HG03066 (cell line): ENCODE results near the gene RIOX2.
"Not testable (repeated sequence)": the region's sequence is repeated elsewhere in the genome, so short reads cannot be mapped to it uniquely, and the experiment has no call there.

Experiments used
- ATAC-seq: cut with Tn5 transposase; IDR thresholded peaks from one replicate; pipeline ENCODE4 v1.9.1; 2021; ENCODE audit warnings: low read depth; ENCODE audit not compliant: unreplicated experiment

Gene RIOX2

DNA sequence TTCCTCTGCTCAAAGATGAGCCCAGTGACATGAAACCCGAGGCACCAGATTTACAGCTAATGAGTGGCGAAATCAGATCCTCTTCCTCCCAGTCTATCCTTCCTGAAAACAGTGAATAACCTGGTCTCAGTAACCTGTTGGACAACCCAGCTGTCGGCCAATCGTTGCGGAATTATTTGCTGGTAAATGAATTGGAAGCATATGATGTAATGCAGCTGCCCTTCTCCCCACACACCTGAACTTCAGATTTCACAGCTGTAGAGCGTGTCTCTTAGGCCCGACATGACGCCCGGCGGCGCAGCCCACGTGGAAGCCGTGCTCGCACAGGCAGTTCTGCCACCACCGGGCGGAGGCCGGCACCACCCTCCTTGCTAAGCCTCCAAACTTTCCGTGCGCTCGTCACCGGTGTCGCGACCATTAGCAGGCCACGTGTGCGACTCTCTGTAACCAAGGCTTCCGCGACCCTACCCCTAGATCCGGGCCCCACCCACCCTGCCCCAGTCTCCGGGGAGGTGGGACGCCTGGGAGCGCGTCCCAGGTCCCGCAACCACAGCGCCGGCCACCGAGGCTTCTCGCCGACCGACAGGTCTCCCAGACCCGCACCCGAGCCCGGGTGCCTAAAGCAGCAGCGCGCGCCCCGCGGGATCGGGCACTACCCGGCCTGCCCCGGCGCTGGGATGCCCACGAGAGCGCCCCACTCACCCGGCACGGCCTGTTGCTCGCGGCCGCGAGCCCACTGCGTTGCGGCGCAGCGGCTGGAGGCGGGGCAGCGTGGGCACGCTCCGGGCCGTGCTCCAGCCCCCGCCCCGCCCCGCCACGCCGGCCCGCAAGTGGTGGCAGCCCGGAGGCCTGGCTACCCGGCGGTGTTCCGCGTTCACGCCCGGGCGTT is at the start of gene RIOX2:
Gene RIOX2 (minus strand): TSS at position 753 of the 889 bp plus-strand sequence. CDS start 4,838 bp downstream, outside the sequence.
- ATAC-seq, result peak; percentile 84

DNA sequence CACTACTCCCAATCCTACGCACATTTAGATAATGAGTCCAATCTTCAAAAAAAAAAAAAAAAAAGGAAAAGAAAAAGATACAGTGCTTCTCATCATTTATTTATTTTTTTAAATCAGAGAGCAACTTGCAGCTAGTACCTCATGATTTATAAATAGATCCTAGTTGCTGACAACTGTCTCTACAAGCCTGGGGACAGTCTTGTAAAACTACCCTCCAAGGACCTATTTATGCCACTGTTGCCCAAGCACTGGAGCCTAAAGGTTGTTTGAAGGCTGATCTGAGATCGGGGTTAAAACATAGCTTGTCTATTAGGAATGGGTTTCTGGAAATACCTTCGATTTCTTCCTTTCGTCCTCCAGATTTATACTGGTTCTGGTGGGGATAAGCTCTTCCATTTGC is 48.2 kb upstream of the RIOX2 start:
- no peak for ATAC-seq

GRCh38 chr3:98018301-98018700 is 46.1 kb upstream of the RIOX2 start:
- ATAC-seq, result no peak

DNA sequence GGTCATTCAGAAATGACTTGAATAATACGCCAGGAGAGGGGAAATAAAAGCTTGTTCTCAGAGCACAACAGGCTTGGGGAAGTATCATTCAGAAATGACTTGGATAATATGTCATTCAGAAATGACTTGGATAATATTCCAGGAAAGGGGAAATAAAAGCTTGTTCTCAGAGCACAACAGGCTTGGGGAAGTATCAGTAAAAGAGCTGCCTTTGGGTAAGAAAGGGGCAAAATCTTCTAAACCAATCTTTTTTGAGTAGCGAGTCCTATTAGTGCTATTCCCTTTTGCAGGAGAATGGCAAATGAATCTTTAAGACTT is 42.0 kb upstream of the RIOX2 start:
- no peak for ATAC-seq

- no peak for ATAC-seq
These were observed 41.4 kb upstream of the RIOX2 start for GRCh38 chr3:98013411-98014267.

DNA sequence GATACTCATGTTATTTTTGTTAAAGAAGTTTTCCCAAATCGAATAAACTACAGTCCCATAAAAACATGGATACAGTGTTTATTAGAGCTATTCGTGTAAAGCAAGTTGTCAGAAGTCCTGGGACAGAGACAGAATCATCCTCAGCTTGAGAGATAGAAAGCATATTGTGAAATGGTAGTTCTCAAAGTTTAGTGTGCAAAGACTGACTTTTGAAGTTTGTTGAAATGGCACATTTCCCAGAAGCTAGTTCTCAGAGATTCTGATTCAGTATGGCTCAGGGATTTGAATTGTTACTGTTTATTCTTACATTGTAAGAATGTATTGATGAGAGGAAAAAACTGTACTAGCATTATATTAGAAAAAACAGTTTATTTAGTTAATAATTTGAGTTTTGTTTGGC is 40.7 kb upstream of the RIOX2 start:
- no peak for ATAC-seq

- ATAC-seq, result not testable (repeated sequence)
These were observed 38.7 kb upstream of the RIOX2 start for GRCh38 chr3:98010883-98011449.

GRCh38 chr3:98010194-98010882 is 38.1 kb upstream of the RIOX2 start:
- ATAC-seq, result no peak

DNA sequence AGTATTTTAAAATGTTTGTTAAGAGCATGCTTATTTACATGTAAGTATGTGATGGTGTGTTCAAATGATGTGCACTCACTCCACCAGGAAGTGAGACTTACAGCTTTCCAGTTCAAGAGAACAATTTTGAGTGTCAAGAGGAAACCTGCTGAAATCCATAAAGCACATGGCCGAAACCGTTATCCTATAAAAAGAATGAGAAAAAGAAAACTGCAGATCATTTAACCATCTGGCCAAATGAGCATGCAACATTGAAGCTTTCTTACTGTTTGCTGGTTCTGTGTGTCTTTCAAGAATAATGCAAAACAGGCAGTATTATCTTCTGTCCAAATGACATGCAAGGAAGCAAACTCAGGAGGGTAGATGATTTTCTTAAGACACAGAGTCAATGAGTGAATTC is 36.6 kb upstream of the RIOX2 start:
- ATAC-seq, result no peak

DNA sequence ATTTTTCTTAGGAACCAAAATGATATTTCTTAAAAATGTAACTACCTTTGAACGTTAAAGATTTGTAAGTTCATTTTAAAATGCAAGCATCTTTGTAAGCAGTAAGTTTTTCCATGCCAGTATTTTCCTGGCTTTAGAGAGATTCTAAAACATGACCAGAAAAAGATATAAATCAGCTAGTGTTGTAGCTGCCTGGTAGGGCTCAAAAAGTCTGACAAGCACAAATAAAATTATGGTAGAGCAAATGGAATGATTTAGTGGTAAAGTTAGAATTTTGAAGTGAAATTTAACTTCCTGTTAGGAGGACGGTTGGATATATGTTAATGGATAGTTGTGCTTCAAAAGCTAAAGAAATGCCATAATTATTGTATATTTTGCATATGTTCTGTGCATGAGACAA is 33.2 kb upstream of the RIOX2 start:
- no peak for ATAC-seq

DNA sequence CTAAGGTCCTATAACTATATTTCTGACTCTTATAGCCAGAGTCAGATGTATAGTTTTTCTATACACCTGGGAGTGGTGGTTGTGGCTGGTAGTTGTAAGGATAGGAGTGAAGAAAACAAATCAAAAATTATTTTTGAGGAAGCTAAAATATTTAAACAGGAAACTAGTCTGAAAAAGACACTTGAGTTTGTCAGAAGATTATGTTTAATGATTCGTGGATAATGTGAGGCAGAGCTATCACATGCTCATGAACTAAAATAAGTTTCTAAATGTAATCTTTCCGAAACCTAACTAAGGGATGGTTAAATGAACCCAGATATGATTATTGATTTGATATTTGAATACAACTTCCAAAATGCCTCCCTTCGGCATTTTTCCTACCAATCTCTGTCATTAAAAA is 32.5 kb upstream of the RIOX2 start:
- ATAC-seq, result no peak

GRCh38 chr3:98003306-98003969 is 31.2 kb upstream of the RIOX2 start:
- no peak for ATAC-seq

DNA sequence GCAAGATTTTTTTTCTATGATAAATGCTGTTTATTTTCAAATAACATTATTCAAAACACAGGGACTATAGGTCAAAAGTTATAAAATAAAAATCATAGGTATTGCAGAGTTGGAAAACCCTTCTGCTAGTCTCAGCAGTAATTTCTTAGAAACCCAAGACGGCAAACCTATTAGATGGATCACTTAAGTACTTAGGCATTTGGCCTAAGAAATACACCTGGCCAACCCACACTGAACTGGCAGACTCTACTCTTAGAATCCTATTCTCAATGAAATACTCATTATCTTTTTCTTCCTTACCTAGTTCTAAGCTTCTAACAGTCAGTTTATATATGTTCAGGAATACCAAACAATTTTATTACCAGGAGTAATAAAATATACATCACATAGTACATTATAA is 30.5 kb upstream of the RIOX2 start:
- ATAC-seq, result no peak

- ATAC-seq, result no peak
These were observed 27.8 kb upstream of the RIOX2 start for GRCh38 chr3:97999994-98000393.

GRCh38 chr3:97999103-97999502 is 26.9 kb upstream of the RIOX2 start:
- ATAC-seq, result no peak

DNA sequence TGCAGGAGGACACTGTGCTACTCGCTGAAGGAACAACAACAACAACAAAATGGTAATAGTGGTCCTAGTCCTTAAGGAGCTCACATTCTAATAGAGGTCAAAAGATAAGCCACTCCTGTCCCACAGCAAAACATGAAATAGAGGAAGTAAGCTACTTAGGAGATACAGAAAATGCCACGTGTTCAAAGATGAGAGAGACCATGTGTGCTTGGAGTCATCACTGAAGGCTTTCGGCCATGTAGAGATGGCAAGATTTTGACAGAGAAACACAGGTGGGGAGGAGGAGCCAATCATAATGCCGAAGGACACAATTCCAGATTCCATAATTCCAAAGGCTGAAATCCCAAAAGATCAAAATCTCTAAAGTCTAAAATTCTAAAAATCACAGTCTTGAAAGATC is 24.8 kb upstream of the RIOX2 start:
- no peak for ATAC-seq

DNA sequence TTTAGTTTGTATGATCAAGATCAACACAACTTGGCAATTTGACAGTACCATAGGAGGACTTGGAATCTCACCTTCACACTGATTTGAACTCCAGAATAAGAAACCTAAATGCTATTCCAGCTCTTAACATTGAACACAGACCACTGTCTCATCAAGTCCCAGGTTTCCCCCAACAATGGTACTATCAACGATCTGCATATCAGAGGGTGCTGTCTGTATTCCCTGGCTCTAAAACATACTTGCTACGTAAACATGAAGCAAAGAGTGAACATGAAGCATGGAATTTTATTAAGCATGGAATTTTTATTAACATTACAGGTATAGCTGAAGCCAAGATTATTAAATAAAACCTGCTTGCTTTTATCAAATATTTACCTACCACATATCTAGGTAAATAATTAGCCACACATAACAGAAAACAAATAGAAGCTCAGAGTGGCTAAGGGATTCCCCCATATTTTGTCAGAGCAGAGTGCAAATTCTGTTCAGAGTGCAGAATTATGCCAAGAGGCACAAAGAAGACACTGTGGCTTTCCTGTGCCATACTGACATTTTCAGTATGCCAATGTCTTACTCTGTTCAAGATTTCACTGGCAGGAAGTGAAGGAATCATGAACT is 22.2 kb upstream of the RIOX2 start:
- ATAC-seq, result no peak

- no peak for ATAC-seq
These were observed 21.3 kb upstream of the RIOX2 start for GRCh38 chr3:97993526-97993925.

GRCh38 chr3:97992547-97993173 is 20.4 kb upstream of the RIOX2 start:
- no peak for ATAC-seq
